Brain pericyte (primary cell): Measurements from ENCODE around the gene IFNLR1.

Experiments used
- DNase-seq: peaks from one replicate; pipeline ENCODE4 v3.0.0-alpha.2; 2012; ENCODE audit warnings: low read depth, low spot score

Gene IFNLR1

GRCh38 chr1:24149866-24150233 lies 37.2 kb downstream of the IFNLR1 start:
- DNase-seq: no peak

DNA sequence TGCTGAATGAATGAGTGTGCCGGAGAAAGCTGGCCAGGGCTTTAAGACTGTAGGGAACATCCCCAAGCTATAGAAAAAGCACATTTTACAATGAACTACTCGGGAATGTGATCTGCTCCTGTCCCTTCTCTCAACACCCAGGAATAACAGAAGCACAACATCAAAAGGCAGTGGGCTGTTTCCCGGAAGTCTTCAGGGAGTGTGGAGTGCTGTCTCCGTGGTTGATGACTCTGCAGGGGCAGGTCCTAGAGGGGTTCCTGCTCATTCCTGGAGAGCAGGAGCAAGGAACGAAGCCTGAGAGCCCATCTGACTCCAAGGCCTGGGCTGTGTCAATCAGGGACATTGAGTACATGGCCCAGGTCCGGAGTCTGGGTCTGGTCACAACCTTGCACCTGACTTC lies 39.3 kb downstream of the IFNLR1 start:
- DNase-seq: no peak

GRCh38 chr1:24147194-24147593 lies 39.9 kb downstream of the IFNLR1 start:
- no peak for DNase-seq

DNA sequence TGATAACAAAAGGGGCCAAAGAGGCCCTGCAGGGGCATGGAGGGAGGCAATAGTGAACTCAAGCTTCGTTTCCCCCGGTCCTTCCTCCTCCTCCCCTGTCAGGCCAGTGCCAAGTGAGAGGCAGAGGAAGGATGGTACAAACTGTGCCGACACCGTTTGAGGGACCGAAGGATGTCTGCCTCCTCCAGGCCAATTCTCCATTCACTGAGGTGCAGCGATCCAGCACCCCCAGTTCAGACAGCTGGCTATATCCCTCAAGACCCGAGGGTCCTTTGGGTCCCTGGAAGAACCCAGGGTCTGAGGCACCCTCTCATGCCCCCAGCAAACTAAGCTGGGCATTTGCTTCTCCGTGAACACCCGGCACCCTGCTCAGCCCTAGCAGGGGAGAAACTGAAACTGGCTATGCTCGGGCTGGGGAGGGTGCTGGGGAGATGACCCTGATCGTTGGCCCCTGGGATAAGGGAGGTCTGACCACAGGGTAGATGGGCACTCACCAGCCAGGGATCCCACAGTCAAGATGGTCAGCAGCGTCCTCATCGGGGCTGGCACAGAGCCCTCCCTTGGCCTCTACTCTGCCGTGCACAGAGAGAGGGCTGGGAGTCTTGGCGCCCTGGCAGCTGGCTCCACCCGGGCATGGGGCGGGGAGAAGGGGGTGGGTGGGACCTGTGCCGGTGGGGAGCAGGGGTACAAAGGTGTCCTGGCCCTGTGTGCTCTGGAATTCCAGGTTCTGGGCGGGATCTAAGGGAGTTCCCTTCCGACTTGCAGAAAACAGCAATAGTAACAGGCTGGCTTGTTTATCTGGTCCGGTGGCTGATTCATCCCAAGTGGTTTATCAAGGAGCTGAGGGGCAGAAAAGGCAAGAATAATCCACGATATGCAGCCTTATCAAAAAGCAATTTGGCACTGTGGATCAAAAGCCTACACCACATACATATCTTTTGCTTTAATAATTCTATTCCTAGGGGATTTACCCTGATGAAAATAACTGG lies 44.2 kb downstream of the IFNLR1 start, which contains the start of gene IL22RA1:
TSS of gene IL22RA1 (minus strand) at position 595 of the 989 bp plus-strand sequence. CDS start at position 537, 58 bp downstream.
- no peak for DNase-seq

DNA sequence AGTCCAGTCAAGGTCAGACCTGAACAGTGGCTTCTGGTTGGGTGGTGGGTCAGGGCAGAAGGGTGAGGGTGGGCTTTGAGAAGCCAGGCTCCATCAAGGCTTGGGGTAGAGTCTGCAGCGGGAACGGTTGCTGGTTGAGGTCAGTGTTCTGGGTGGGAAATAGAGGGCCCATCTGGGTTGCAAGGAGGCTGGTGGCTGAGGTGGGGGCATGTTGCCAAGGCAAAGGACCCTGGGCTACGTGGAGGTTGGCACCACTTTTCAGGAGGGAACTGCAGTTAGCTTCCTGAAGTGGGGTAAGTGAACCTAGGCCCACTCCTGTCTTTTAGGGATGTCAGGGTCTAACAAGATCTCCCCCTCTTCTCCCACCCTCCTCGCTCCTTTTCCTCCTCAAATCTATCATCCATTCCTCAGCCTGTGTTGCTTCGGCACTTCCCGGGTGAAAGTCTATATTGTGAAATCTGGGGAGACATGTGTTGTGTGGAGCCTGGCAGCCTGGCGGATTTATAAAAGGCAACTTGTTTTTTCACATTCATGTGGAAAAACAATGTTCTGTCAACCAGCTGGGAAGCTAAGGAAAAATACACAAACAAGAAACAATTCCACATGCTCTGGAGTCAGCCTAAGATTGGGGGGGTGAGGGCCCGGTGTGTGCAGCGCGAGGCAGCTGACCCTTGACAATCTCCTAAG lies 45.6 kb downstream of the IFNLR1 start:
- no peak for DNase-seq

DNA sequence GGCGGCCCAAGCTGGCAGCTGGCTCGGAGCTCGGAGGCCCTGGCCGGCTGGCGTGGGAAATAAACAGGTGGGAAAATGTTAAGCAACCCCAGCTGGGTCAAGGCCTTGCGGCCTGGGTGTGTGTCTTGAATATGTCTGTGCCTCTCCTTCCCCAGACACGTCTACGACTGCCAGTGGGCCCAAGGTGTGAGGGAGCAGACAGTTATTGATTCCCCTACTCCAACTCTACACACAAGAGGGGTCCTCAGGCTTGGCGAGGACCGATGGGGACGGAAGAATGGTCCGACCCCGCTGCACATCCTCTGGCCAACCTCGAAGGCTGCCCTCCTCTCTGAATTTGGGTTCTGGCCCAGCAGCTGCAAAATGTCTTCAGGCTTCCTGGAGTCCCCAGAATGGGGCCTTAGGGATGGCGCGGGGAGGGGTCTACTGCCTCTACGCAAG lies 46.3 kb downstream of the IFNLR1 start:
- DNase-seq: no peak

DNA sequence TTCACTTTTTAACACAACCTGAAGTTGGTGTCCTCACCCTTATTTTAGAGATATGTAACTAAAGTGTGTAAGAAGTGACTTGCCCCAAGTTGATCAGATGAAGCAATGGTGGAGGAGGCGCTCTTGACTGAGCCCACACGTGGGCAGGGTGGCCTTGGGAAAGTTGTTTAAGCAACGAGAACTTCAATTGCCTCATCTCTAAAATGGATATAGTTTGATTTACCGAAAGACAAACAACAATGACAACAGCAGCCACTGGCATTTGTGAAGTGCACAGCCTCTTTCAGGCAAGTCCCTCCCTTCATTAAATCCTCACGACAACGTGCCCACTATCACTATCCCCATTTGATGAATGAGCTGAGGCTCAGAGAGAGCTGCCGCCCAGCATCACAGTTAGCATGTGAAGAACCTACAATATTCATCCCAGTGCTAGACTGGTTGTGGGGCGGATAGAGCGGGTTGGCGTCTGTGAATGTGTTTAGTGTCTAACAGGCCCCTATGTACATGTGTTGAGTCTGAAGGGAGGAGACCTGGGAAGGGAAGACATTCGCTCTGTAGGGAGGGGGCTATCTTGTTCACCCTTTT lies 47.2 kb downstream of the IFNLR1 start:
- no peak for DNase-seq

DNA sequence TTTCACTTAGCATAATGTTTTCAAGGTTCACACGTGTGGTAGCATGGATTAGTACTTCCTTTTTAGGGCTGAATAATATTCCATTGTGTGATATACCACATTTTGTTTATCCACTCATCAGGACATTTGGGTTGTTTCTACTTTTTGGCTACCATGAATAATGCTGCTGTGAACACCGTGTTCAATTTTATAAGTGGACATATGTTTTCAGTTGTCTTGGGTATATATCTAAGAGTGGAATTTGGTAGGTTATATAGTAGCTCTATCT lies 47.9 kb downstream of the IFNLR1 start:
- DNase-seq: no peak

DNA sequence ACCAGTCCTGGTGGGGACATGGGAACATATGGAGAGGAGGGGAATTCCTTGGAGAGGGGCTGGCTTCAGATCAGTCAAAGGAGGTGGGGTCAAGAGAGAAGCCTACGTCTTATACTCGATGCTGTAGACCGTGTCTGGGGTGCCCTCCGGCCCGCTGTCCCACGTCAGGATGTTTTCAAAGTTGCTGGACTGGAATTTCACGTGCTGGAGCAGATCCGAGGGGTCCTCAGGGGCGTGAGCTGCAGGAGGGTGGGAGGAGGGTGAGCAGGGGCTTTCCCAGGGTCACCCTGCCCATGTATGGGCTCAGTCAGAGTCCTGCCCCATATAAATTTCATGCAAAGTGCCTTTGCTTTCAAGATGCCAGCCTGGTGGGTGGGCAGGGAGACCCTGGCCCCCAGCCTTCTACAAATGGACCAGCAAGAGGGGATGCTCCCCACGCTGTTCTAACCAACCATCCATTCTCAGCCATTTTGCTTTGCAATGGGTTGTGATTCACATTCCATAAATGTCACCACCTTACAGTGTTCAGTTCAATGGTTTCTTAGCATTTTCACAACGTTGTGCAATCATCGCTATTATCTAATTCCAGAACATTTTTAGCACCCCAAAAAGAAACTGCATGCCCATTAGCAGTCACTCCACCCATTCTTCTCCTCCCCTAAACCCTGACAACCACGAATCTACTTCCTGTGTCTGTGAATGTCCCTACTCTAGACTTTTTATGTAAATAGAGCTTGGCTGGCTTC lies 48.4 kb downstream of the IFNLR1 start:
- DNase-seq: no peak

DNA sequence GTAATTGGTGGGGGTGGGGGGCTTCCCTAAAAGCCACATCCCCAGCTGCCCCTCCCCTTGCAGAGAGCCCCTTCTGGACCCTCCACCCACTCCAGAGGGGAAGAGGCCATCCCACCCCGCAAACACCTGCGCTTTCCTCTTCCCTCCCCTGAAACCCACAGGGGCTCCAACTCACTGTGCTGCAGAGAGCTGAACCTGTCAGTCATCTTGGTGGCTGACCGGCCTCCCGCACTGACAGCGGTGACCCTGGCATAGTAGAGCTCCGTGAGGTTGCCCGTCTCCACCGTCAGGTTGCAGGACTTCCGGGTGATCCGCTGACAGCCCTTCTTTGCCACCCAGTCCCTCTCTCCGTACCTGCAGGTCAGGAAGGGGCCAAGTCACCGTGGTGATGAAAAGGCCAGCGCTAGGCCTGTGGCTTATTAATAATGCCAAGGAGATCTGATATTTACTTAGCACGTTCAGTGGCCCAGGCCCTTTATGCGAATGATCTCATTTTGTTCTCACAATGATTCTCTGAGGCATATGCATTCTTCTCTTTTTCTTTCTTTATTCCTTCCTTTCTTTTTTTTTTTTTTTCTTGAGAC lies 50.0 kb downstream of the IFNLR1 start:
- DNase-seq: no peak

DNA sequence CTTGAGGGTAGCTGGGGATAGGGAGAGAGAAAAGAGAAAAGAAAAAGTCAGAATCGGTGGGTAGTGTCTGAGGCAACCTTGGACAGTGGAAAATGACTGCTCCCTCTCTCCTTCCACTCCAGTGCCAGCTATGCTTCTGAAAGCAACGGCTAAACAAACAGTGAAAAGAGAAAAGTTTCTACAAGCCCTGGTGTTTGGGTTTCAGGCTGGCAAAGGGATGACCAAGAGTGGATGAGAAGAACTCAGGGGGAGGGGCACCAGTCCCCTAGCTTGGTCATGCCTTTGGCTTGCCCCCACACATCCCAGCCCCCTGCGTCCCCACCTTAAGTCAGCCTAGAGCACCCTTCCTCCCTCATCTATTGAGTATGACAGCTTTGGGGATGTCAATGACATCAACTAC lies 52.7 kb downstream of the IFNLR1 start:
- no peak for DNase-seq

DNA sequence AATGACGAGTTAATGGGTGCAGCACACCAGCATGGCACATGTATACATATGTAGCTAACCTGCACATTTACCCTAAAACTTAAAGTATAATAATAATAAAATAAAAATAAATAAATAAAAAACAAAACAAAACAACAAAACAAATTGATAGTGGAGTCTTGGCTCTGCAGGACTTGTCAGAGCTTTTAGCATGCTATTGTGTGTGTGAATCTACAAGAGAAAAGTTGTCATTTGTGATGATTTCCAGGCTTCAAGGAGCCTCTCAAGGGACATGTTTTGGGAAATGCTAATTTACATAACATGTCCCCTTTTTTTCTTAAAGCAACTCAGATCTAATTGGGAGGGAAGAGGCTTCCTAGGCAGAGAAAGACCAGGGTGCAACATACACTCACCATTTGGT lies 53.3 kb downstream of the IFNLR1 start:
- DNase-seq: no peak

- no peak for DNase-seq
These were observed 56.7 kb downstream of the IFNLR1 start for GRCh38 chr1:24130385-24130784.

DNA sequence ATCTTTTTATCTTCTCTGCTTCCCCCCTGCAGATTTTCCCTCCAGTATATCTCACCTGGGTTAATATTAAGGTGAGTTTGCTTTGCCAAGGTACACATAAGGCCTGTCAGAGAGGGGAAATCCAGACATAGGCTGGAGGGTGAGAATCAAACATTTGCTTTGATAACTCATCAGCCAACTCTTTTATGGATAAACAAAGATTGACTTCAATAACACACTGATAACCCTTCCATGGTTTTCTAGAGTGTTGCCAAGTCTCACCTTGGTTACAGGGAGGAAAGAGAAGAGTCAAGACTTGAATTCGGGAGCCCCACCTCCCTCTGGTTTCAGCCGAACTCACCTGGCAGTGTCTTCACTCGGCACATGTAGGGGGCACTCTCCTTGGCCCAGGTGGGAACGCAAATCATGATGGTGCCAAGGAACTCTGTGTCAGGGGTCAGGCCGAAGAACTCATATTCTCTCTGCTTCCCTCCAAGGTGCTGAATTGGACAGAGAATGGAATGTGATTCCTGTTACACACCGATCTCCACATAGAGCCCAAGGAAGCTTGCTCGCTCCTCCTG lies 59.2 kb downstream of the IFNLR1 start:
- DNase-seq: no peak

GRCh38 chr1:24127134-24127800 lies 59.8 kb downstream of the IFNLR1 start:
- no peak for DNase-seq

GRCh38 chr1:24126672-24127023 lies 60.4 kb downstream of the IFNLR1 start:
- DNase-seq: no peak

DNA sequence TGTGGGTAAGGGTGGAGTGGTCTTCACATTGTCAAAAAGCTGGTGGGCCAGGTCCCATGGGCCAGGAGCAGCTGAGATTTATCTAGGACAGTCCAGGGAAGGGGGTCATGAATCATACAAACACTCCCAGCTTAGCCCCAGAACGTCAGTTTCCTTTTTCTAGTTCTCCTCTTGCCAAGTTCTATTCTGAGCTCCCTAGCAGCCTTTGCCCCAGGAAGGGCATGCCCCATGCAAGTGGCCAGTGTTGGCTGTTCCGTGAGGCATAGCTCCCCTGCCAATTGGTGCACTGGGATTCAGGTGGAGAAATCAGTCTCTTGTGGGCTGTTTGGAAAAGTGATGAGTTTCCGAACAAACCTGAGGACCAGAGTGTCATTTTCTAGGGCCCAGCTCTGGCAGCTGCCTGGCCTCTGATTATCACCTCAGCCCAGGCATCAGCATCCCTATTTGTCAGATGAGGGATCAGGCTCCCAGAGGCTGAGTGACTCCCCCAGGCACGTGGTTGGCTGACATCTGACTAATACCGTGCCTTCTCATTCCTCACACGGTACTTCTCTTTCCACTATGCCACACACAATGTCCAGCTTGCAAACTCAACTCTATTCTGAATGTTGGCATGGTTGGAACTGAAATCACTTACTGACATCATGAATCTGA lies 60.9 kb downstream of the IFNLR1 start:
- no peak for DNase-seq

- no peak for DNase-seq
These were observed 61.6 kb downstream of the IFNLR1 start for GRCh38 chr1:24125456-24125855.

DNA sequence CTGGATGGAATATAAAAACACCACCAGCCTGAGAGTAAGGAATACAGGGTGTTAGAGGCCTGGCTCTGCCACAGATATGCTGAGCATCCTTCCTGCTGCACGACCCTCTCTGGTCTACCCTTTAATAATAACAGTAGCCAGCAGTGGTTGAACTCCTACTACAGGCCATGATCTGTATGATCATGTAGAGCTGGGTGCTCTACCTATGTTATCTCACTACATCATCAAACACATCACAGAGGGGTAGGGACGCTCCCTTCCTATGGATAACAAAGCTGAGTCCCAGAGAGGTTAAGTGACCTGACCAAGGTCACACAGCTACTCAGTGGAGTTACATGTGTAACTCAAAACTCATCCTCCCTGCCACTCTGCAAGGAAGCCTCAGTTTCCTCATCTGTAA lies 62.1 kb downstream of the IFNLR1 start:
- DNase-seq: no peak

GRCh38 chr1:24123611-24124010 lies 63.5 kb downstream of the IFNLR1 start:
- DNase-seq: no peak
